Gastrocnemius medialis (tissue), 4 donors: ENCODE results near the gene NBPF1. TPM values are rescaled to one million over a fixed set of nuclear protein-coding genes. Genes with fewer than 3 reads are reported as not detected.
A peak's percentile ranks its signal among the peaks of the same experiment; 100 is the strongest.
"Not testable (repeated sequence)": the region's sequence is repeated elsewhere in the genome, so short reads cannot be mapped to it uniquely, and the experiment has no call there.

Source experiments
- ATAC-seq, 2 donors: fragments of 150-250 bp; one replicate each; pipeline ENCODE4 v1.9.1; 2016
- DNase-seq, 2 donors: peaks; one replicate each; pipeline ENCODE4 v3.0.0-alpha.2; 2019
- H3K27ac ChIP-seq, 4 donors: fragments of 200-600 bp; sonication (generic); 1 replicate in 1 of 4; 2 replicates in 3 of 4; pipeline ENCODE4 v1.5.1; 2016 to 2018; ENCODE audit warnings: mild to moderate bottlenecking in 2 of 4, moderate library complexity in 1 of 4
- H3K27me3 ChIP-seq, 3 donors: fragments of 200-600 bp; sonication (generic) in 2 of 3; 1 replicate in 1 of 3; 2 replicates in 2 of 3; pipeline versions ENCODE4 v1.5.1 to v1.6.0; 2016 to 2019; ENCODE audit warnings: mild to moderate bottlenecking in 1 of 3, moderate library complexity in 1 of 3
- H3K36me3 ChIP-seq, 2 donors: fragments of 200-600 bp; sonication (generic) in 1 of 2; one replicate each; pipeline ENCODE4 v1.5.1; 2017 to 2018
- H3K4me1 ChIP-seq, 2 donors: fragments of 200-600 bp; sonication (generic) in 1 of 2; one replicate each; pipeline ENCODE4 v1.5.1; 2016 to 2017; ENCODE audit warnings: mild to moderate bottlenecking in 2 of 2
- H3K4me3 ChIP-seq, 4 donors: fragments of 200-600 bp; sonication (generic) in 3 of 4; 1 replicate in 1 of 4; 2 replicates in 3 of 4; pipeline ENCODE4 v1.5.1; 2016 to 2019; ENCODE audit warnings: mild to moderate bottlenecking in 2 of 4
- H3K9me3 ChIP-seq, 3 donors: fragments of 200-600 bp; sonication (generic) in 2 of 3; 1 replicate in 1 of 3; 2 replicates in 2 of 3; pipeline ENCODE4 v1.5.1; 2016 to 2019
- CTCF ChIP-seq, 5 experiments: fragments of 450-650 bp in 3 of 5; fragments of 200-600 bp in 2 of 5; sonication (generic) in 2 of 5; IDR thresholded peaks in 4 of 5; conservative IDR thresholded peaks in 1 of 5; 1 replicate in 4 of 5; 2 replicates in 1 of 5; pipeline ENCODE4 v1.5.1; 2016 to 2019; ENCODE audit warnings: antibody characterized with exemption in 5 of 5, mild to moderate bottlenecking in 3 of 5, moderate library complexity in 3 of 5
- POLR2A ChIP-seq, 2 donors: fragments of 450-650 bp; IDR thresholded peaks; one replicate each; pipeline ENCODE4 v1.6.1; 2017; ENCODE audit warnings: antibody characterized with exemption in 2 of 2, mild to moderate bottlenecking in 2 of 2, moderate library complexity in 2 of 2
- in situ Hi-C, 4 donors: fragments of 200-750 bp; cut with MboI; loops; one replicate each; pipeline versions ENCODE4 v1.15.0 to v1.8.0; 2017; ENCODE audit warnings: low sequenced_read_pairs in 4 of 4
- intact Hi-C: fragments of 100-400 bp; cut with DNase I; formaldehyde crosslinking; loops from one replicate; pipeline ENCODE4 v1.15.1; 2023; ENCODE audit warnings: low total_unique reads
- total RNA-seq, 4 donors: library from RNA; depleted of rRNA; stranded (reverse); fragments of >200 nt; gene quantifications; one replicate each; pipeline versions ENCODE4 v1.1.0 to v1.2.3, GENCODE V29; 2016

Gene NBPF1
- total RNA-seq, 4 donors from 2014 or later: 6.6 to 20.0 (median 11.2) TPM

GRCh38 chr1:16625497-16626408 is 12.4 kb upstream of the NBPF1 start:
- no peak for ATAC-seq
- Histone ChIP-seq H3K27me3 (no peaks in the 10 kb centered on the region), H3K27ac (peak overlapping the region in 1 of 4 donors; percentile 11), H3K4me3 (no peak overlapping the region), H3K9me3 (no peaks in the 10 kb centered on the region), H3K4me1 (peaks cover 13% of the 10 kb centered on the region in 2 donors), H3K36me3 (peaks cover 2 to 72% of the 10 kb centered on the region in 2 donors)
- in situ Hi-C loops: loop anchor here in 1 of 4 donors (25.0 kb wide), 1 partner anchor 113 kb away; the partner anchor contains the start of gene RNU1-1
- intact Hi-C loops: no loop called here
- DNase-seq: peak in 1 of 2 donors; percentile 21
- TF ChIP-seq CTCF (IDR thresholded peaks at IDR 0.05 in 4 of 5, conservative IDR thresholded peaks at IDR 0.05 in 1 of 5) (no peak), POLR2A (IDR thresholded peaks at IDR 0.05) (no peak)

GRCh38 chr1:16623812-16624719 is 10.7 kb upstream of the NBPF1 start:
- ATAC-seq (peak; percentile 2 to 73), DNase-seq (peak; percentile 55 to 95)
- H3K9me3 ChIP-seq, H3K4me3 ChIP-seq, H3K27me3 ChIP-seq, intact Hi-C loops: not testable (repeated sequence)
- H3K36me3 ChIP-seq: peaks cover 2 to 61% of the 10 kb centered on the region in 2 donors
- in situ Hi-C loops: loop anchor here in 1 of 4 donors (5.0 kb wide), 1 partner anchor 318 kb away; no protein-coding TSS in a partner anchor
- peaks cover 13 to 14% of the 10 kb centered on the region in 2 donors for H3K4me1 ChIP-seq
- H3K27ac ChIP-seq: peak overlapping the region; percentile 45 to 79 (median 64)

- in situ Hi-C loops: loop anchor here in 1 of 4 donors (5.0 kb wide), 1 partner anchor 319 kb away; no protein-coding TSS in a partner anchor
Observed at GRCh38 chr1:16623337-16623736, 10.0 kb upstream of the NBPF1 start.

GRCh38 chr1:16621681-16622315 is 8.4 kb upstream of the NBPF1 start:
- H3K27ac ChIP-seq, H3K27me3 ChIP-seq, H3K9me3 ChIP-seq, H3K4me3 ChIP-seq, intact Hi-C loops, ATAC-seq: not testable (repeated sequence)
- peak in 1 of 2 donors; percentile 30 for DNase-seq
- peaks cover 2 to 60% of the 10 kb centered on the region in 2 donors for H3K36me3 ChIP-seq
- in situ Hi-C loops: loop anchor here in 1 of 4 donors (5.0 kb wide), 1 partner anchor 321 kb away; no protein-coding TSS in a partner anchor
- peaks cover 13 to 14% of the 10 kb centered on the region in 2 donors for H3K4me1 ChIP-seq

More at GRCh38 chr1:16623337-16623736, 10.0 kb upstream of the NBPF1 start:
- H3K27me3 ChIP-seq, H3K9me3 ChIP-seq, ATAC-seq, intact Hi-C loops, H3K4me3 ChIP-seq: not testable (repeated sequence)
- peak in 1 of 2 donors; percentile 38 for DNase-seq
- peaks cover 2 to 60% of the 10 kb centered on the region in 2 donors for H3K36me3 ChIP-seq
- H3K27ac ChIP-seq: peak overlapping the region in 3 of 4 donors; percentile 45 to 79 (median 60)
- peaks cover 13 to 14% of the 10 kb centered on the region in 2 donors for H3K4me1 ChIP-seq

GRCh38 chr1:16621300-16621658 is 7.9 kb upstream of the NBPF1 start:
- H3K9me3 ChIP-seq: no peaks in the 10 kb centered on the region
- no peaks in the 10 kb centered on the region for H3K27me3 ChIP-seq
- TF ChIP-seq POLR2A (IDR thresholded peaks at IDR 0.05) (no peak), CTCF (IDR thresholded peaks at IDR 0.05 in 4 of 5, conservative IDR thresholded peaks at IDR 0.05 in 1 of 5) (peak in 2 of 5 experiments; percentile 17 to 24)
- no peak overlapping the region for H3K4me3 ChIP-seq
- intact Hi-C loops: no loop called here
- H3K36me3 ChIP-seq: peaks cover 2 to 56% of the 10 kb centered on the region in 2 donors
- peaks cover 13 to 14% of the 10 kb centered on the region in 2 donors for H3K4me1 ChIP-seq
- in situ Hi-C loops: loop anchor here in 1 of 4 donors (5.0 kb wide), 1 partner anchor 321 kb away; no protein-coding TSS in a partner anchor
- DNase-seq (no peak), ATAC-seq (no peak)
- peak overlapping the region in 1 of 4 donors; percentile 14 for H3K27ac ChIP-seq

GRCh38 chr1:16619803-16620501 is 6.6 kb upstream of the NBPF1 start:
- DNase-seq: peak in 1 of 2 donors; percentile 36
- in situ Hi-C loops: loop anchor here in 1 of 4 donors (5.0 kb wide), 1 partner anchor 322 kb away; no protein-coding TSS in a partner anchor
- intact Hi-C loops, H3K27ac ChIP-seq, H3K4me3 ChIP-seq, H3K9me3 ChIP-seq, H3K27me3 ChIP-seq, ATAC-seq: not testable (repeated sequence)
- H3K36me3 ChIP-seq: peaks cover 0 to 45% of the 10 kb centered on the region in 2 donors
- H3K4me1 ChIP-seq: peaks cover 13 to 14% of the 10 kb centered on the region in 2 donors
